CD4-positive, alpha-beta T cell treated with Interleukin-15 for 4 hours (primary cell): ENCODE measurements around the gene USP25.

Experiments used
- DNase-seq: peaks from one replicate; pipeline ENCODE4 v3.0.0-alpha.2; 2020; ENCODE audit warnings: low spot score

The USP25 gene

GRCh38 chr21:15860541-15860940 is 130.8 kb downstream of the USP25 start:
- DNase-seq = no peak

- DNase-seq = no peak
Measured at GRCh38 chr21:15868940-15869339, 139.2 kb downstream of the USP25 start.

- DNase-seq = no peak
Measured at GRCh38 chr21:15870819-15871218, 141.0 kb downstream of the USP25 start.

GRCh38 chr21:15872236-15872635 is 142.5 kb downstream of the USP25 start:
- no peak for DNase-seq

- no peak for DNase-seq
Measured at GRCh38 chr21:15874615-15875014, 144.8 kb downstream of the USP25 start.

GRCh38 chr21:15875286-15875685 is 145.5 kb downstream of the USP25 start:
- DNase-seq = no peak

- DNase-seq = no peak
Measured at GRCh38 chr21:15893902-15894301, 164.1 kb downstream of the USP25 start.

- no peak for DNase-seq
Measured at GRCh38 chr21:15894596-15894995, 164.8 kb downstream of the USP25 start.

GRCh38 chr21:15895142-15896106 is 165.6 kb downstream of the USP25 start:
- DNase-seq = no peak

GRCh38 chr21:15896501-15896900 is 166.7 kb downstream of the USP25 start:
- no peak for DNase-seq

GRCh38 chr21:15904389-15904788 is 174.6 kb downstream of the USP25 start:
- DNase-seq = no peak

GRCh38 chr21:15908187-15908586 is 178.4 kb downstream of the USP25 start:
- no peak for DNase-seq

GRCh38 chr21:15928196-15928595 is 198.4 kb downstream of the USP25 start:
- no peak for DNase-seq

GRCh38 chr21:15928686-15929425 is 199.1 kb downstream of the USP25 start:
- DNase-seq = no peak

- DNase-seq = no peak
Measured at GRCh38 chr21:15929536-15929935, 199.8 kb downstream of the USP25 start.
